Muscle of leg (tissue), 11 donors: ENCODE data around the gene NRGN. TPM values are rescaled to one million over a fixed set of nuclear protein-coding genes. Genes with fewer than 3 reads are reported as not detected.

Source experiments
- DNase-seq: peaks from one replicate; pipeline ENCODE4 v3.0.0; 2013
- H3K27ac ChIP-seq: one replicate; pipeline ENCODE4 v1.5.1; 2013; ENCODE audit warnings: mild to moderate bottlenecking, low read length, control low read depth
- H3K27me3 ChIP-seq: one replicate; pipeline ENCODE4 v1.6.1; 2013; ENCODE audit warnings: low read length; ENCODE audit not compliant: control insufficient read depth, insufficient read depth
- H3K36me3 ChIP-seq: one replicate; pipeline ENCODE4 v1.6.1; 2013; ENCODE audit warnings: low read length; ENCODE audit not compliant: control insufficient read depth, insufficient read depth
- H3K4me1 ChIP-seq: one replicate; pipeline ENCODE4 v1.6.1; 2013; ENCODE audit warnings: low read length; ENCODE audit not compliant: control insufficient read depth, insufficient read depth
- H3K4me3 ChIP-seq: one replicate; pipeline ENCODE4 v1.5.1; 2013; ENCODE audit warnings: low read length, control low read depth
- H3K9me3 ChIP-seq: replicated peaks from 2 replicates; pipeline ENCODE4 v1.6.1; 2013; ENCODE audit warnings: low read depth, low read length; ENCODE audit not compliant: control insufficient read depth
- WGBS: methylation state at CpG from one replicate; pipeline ENCODE4 v1.1.5; 2013; ENCODE audit warnings: missing lambda C conversion rate; ENCODE audit not compliant: insufficient coverage; 5-methylcytosine and 5-hydroxymethylcytosine counted together
- polyA plus RNA-seq, 8 donors: library from polyadenylated mRNA; unstranded; fragments of 120-200 nt; gene quantifications; one replicate each; pipeline versions ENCODE4 v1.2.1 to v1.2.3, GENCODE V29; 2013; ENCODE audit warnings: inconsistent platforms in 1 of 8, low replicate concordance in 1 of 8; ENCODE audit not compliant: insufficient read length in 8 of 8, insufficient read depth in 1 of 8
- total RNA-seq: library from RNA; stranded (reverse); fragments of 120-200 nt; gene quantifications from one replicate; pipeline ENCODE4 v1.2.4, GENCODE V29; 2013

NRGN gene
- total and polyA plus RNA-seq, 9 donors: 0.66 to 9.0 (median 6.3) TPM

GRCh38 chr11:124737638-124738305 lies 2.0 kb upstream of the NRGN start:
- peaks cover 25% of the 10 kb centered on the region for H3K4me1 ChIP-seq
- DNase-seq: peak; percentile 49
- H3K9me3 ChIP-seq: no peaks in the 10 kb centered on the region
- peaks cover 59% of the 10 kb centered on the region for H3K27me3 ChIP-seq
- 31% methylated on average over 3 of the region's 7 CpGs for whole genome bisulfite sequencing
- H3K27ac ChIP-seq: no peak overlapping the region
- no peak overlapping the region for H3K4me3 ChIP-seq
- H3K36me3 ChIP-seq: no peaks in the 10 kb centered on the region

- DNase-seq: no peak
- H3K27ac ChIP-seq: no peak overlapping the region
- H3K36me3 ChIP-seq: no peaks in the 10 kb centered on the region
- peaks cover 25% of the 10 kb centered on the region for H3K4me1 ChIP-seq
- H3K4me3 ChIP-seq: peak overlapping the region; percentile 50
- WGBS: 42% methylated on average over 17 of the region's 21 CpGs
- peaks cover 69% of the 10 kb centered on the region for H3K27me3 ChIP-seq
- H3K9me3 ChIP-seq: no peaks in the 10 kb centered on the region
Observed at GRCh38 chr11:124738713-124739478, 846 bp upstream of the NRGN start.

DNA sequence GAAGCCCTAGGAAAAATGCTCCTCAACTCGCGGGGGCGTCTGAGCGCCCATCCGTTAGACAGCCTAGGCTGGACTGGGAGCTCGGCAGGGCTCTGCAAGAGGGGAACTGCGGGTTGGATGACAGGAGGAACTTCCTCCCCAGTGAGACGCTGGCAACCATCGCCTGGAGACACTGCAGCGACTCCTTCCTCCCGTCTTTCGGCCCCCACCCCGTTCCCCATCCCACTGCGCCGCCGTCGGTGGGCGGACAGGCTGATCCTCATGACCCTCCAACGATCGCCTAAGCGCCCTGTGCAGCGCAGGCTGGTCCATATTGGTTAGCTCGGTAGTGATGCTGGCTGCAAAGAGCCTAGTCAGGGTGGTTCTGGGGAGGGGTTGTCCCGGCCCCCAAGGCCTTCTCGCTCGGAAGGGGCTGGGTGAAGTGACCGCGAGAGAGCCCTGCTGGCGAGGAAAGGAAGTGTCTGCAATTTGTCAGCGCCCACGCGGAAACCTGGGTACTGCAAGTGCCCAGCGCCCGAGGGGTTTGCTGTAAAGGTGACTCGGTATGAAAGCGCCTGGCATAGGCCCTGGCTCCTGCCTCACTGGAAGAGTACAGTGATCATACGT lies 638 bp downstream of the NRGN start:
- Histone ChIP-seq H3K4me1 (peaks cover 28% of the 10 kb centered on the region), H3K9me3 (no peaks in the 10 kb centered on the region), H3K36me3 (no peaks in the 10 kb centered on the region), H3K27ac (no peak overlapping the region), H3K4me3 (peak overlapping the region; percentile 50), H3K27me3 (peaks cover 80% of the 10 kb centered on the region)
- under 1% methylated on average over 34 of the region's 37 CpGs for WGBS
- peak; percentile 22 for DNase-seq

- Histone ChIP-seq H3K27me3 (peaks cover 89% of the 10 kb centered on the region), H3K9me3 (no peaks in the 10 kb centered on the region), H3K36me3 (no peaks in the 10 kb centered on the region), H3K4me3 (no peak overlapping the region), H3K4me1 (peaks cover 47% of the 10 kb centered on the region), H3K27ac (no peak overlapping the region)
- no peak for DNase-seq
- 53% methylated on average over 2 of the region's 2 CpGs for WGBS
Observed at GRCh38 chr11:124742555-124742954, 2.8 kb downstream of the NRGN start.

DNA sequence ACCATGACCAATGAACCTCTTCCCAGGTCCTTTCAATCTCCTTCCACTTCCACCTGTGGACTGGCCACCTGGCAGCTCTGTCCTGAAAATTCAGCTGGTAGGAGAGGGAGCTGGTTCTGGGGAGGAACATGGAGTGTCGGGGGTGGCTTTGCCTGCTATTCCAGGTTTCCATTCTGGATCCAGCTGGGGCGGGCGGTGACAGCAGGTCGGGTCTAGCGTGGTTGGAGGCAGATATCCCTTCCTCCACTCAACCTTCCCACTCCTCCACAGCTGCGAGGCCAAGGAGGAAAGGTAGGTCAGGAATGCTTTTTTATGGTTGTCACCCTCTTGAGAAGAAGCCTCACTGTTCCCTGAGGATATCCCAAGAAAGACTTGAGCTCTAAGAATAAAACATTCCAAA lies 3.3 kb downstream of the NRGN start:
- WGBS: no CpG with 5 or more reads among the region's 6 CpGs
- no peak overlapping the region for H3K27ac ChIP-seq
- no peaks in the 10 kb centered on the region for H3K36me3 ChIP-seq
- DNase-seq: no peak
- no peaks in the 10 kb centered on the region for H3K9me3 ChIP-seq
- peaks cover 91% of the 10 kb centered on the region for H3K27me3 ChIP-seq
- no peak overlapping the region for H3K4me3 ChIP-seq
- H3K4me1 ChIP-seq: peaks cover 44% of the 10 kb centered on the region

- Histone ChIP-seq H3K36me3 (no peaks in the 10 kb centered on the region), H3K4me1 (peaks cover 32% of the 10 kb centered on the region), H3K27me3 (peaks cover 96% of the 10 kb centered on the region), H3K4me3 (no peak overlapping the region), H3K9me3 (no peaks in the 10 kb centered on the region), H3K27ac (no peak overlapping the region)
- WGBS: 9% methylated on average over 30 of the region's 44 CpGs
- no peak for DNase-seq
Observed at GRCh38 chr11:124745270-124745834, 5.6 kb downstream of the NRGN start.

GRCh38 chr11:124745835-124746620 lies 6.3 kb downstream of the NRGN start:
- Histone ChIP-seq H3K27ac (no peak overlapping the region), H3K9me3 (no peaks in the 10 kb centered on the region), H3K36me3 (no peaks in the 10 kb centered on the region), H3K4me1 (peaks cover 29% of the 10 kb centered on the region), H3K27me3 (peaks cover 97% of the 10 kb centered on the region), H3K4me3 (peak overlapping the region; percentile 37)
- DNase-seq: no peak
- 6% methylated on average over 25 of the region's 41 CpGs for WGBS

DNA sequence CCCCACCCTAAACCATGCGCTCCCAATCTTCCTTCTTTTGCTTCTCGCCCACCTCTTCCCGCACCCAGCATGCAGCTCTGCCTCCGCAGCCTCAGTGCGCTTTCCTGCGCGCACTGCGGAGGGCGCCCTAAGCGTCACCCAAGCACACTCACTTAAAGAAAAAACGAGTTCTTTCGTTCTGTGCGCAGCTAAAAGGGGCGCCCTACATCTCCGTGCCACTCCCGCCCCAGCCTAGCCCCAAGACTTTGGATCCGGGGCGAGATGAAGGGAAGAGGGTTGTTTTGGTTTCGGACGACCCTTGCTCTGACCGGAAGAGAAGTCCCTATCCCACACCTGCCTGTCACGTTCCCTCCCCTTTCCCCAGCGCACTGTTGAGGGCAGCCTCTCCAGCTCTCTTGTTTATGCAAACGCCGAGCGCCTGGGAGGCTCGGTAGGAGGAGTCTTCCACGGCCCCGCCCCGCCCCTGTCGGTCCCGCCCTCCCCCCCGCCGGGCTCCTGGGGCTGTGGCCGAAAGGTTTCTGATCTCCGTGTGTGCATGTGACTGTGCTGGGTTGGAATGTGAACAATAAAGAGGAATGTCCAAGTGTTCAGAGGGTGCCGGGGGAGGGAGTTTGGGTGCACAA lies 7.0 kb downstream of the NRGN start:
- H3K9me3 ChIP-seq: no peaks in the 10 kb centered on the region
- peaks cover 97% of the 10 kb centered on the region for H3K27me3 ChIP-seq
- 5% methylated on average over 17 of the region's 37 CpGs for WGBS
- peaks cover 29% of the 10 kb centered on the region for H3K4me1 ChIP-seq
- no peaks in the 10 kb centered on the region for H3K36me3 ChIP-seq
- H3K4me3 ChIP-seq: peak overlapping the region; percentile 37
- no peak overlapping the region for H3K27ac ChIP-seq
- DNase-seq: peak; percentile 30

DNA sequence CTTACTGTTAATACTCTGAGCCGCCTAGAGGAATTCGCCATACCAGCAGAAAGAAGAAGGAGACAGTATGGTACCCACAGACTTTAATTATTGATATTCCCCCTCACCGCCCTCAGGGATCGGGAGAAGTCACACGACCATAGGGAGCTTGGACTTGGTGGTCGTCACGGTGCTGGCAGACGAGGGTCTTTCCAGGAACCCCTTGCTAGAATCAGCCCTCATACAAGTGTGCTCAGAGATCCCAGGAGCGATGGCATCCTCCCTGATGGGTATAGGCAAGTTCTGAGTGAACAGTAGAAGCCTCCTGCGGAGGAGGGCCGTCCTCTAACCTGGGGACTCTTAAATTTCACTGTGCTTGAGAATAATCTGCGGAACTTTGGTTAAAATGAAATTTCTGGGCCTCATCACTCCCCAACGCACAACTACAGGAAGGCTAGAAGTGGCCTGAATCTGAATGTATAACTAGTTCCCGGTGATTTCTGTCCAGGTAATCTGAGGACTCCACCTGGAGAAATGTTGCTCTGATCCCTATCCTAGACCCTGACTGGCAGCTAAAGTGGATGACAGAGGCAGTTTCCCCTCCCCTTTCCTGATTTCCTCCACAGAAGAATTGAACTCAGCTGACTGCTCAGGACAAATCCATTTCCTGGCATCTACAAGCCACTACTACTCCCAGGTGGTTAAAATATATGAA lies 7.8 kb downstream of the NRGN start:
- H3K4me3 ChIP-seq: no peak overlapping the region
- no peak for DNase-seq
- peaks cover 98% of the 10 kb centered on the region for H3K27me3 ChIP-seq
- H3K27ac ChIP-seq: no peak overlapping the region
- H3K4me1 ChIP-seq: peaks cover 29% of the 10 kb centered on the region
- H3K9me3 ChIP-seq: no peaks in the 10 kb centered on the region
- 22% methylated on average over 9 of the region's 14 CpGs for WGBS
- H3K36me3 ChIP-seq: no peaks in the 10 kb centered on the region
